Activated CD4-positive, alpha-beta T cell treated with anti-CD3 and anti-CD28 coated beads, Interleukin-2, amount 50 U/mL, for 4 hours (primary cell): ENCODE results near the gene RGR.
"Not testable (repeated sequence)": the region's sequence is repeated elsewhere in the genome, so short reads cannot be mapped to it uniquely, and the experiment has no call there.

Experiments
- DNase-seq, 2 experiments: peaks; one replicate each; pipeline ENCODE4 v3.0.0-alpha.2; 2020

Gene RGR

GRCh38 chr10:84261236-84261915 lies 16.5 kb downstream of the RGR start:
- DNase-seq: no peak

DNA sequence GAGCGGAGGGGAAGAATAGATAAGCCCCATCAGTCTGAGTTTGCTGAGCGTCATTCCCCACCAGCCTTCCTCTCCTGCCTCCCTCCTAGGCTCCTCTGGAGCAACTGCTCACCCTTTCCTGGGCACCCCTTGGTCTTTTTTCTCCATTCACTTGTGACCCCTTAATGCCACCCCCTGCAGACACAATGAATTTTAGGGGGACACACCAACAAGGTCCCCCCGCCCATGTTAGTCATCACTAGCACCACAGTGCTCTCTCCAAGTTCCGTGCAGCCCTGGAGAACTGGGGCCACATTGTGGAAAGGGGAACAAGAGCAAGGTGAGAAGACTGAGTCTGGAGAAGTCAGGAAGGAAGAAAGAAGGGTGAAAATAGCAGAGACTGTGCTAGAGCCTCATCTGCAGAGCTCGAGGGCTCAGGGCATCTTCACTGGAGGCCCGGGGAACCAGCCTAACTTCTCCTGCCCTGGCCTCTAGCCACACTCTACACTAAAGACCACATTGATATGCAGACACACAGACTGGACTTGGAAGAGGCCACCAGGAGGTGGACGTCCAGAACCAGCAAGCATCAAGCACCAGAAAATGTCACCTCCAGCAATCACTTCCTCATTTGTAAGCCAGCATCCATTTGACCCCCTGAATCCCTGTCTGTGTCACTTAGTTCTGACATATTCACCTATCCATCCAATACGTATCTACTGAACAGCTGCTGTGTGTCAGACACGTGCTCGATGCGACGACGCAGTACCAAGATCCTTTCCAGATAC lies 17.5 kb downstream of the RGR start:
- DNase-seq: no peak

DNA sequence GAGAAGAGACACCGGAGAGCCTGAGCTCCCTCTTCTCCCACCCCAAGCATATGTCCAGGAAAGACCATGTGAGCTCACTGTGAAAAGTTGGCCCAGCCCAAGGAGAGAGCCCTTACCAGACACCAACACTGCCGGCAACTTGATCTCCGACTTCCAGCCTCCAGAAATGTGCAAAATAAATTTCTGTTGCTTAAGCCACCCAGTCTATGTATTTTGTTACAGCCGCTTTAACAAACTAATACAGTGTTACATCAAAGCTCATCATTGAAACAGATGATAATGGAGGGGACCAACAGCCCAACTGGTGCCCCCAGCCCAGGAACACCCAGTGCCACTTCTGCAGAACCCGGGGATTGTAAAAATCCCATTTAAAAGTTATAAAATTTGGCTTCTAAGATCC lies 18.9 kb downstream of the RGR start:
- no peak for DNase-seq

- DNase-seq: peak; percentile 64 to 69
Measured at GRCh38 chr10:84264611-84265141, 19.8 kb downstream of the RGR start.

- no peak for DNase-seq
Measured at GRCh38 chr10:84265418-84265817, 20.6 kb downstream of the RGR start.

GRCh38 chr10:84267503-84268126 lies 22.8 kb downstream of the RGR start:
- DNase-seq: peak; percentile 50 to 51

GRCh38 chr10:84269162-84269561 lies 24.3 kb downstream of the RGR start:
- no peak for DNase-seq

DNA sequence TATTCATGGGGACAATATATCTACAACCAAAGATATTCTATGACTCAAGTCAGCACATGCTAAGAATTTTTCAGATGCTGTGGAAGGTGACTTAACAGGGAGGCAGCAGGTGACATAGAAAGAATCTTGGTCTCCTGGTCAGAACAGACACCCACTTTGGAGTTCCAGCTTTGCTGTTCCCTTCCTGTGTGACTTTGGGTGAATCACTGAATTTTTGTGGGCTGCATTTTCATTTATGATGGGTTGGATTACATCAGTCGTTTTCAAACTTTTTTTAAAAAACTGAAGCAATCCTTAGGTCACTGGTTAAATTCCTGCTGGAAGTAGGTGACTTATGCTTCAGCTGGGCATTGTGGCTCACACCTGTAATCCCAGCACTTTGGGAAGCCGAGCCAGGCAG lies 24.9 kb downstream of the RGR start:
- no peak for DNase-seq

DNA sequence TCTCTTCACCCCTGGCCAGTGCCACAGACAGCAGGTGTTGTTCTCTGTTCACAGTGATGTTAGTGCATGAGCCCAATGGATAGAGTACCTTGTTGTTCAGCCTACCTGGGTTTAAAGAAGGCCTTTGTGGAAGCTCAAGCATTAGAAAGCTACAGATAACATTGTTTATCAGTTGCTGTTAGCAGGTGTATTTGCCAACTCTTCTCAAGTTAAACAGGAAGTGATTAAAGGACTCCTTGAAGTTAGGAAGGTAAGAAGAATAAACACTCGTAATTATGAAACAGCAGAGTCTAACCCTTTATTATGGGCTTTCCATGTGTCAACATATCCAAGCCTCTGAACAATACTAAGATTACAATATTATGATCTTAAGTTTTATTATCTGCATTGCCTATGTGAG lies 25.9 kb downstream of the RGR start:
- no peak for DNase-seq

GRCh38 chr10:84279876-84280475 lies 35.1 kb downstream of the RGR start:
- DNase-seq: not testable (repeated sequence)

GRCh38 chr10:84286695-84287094 lies 41.8 kb downstream of the RGR start:
- DNase-seq: no peak

DNA sequence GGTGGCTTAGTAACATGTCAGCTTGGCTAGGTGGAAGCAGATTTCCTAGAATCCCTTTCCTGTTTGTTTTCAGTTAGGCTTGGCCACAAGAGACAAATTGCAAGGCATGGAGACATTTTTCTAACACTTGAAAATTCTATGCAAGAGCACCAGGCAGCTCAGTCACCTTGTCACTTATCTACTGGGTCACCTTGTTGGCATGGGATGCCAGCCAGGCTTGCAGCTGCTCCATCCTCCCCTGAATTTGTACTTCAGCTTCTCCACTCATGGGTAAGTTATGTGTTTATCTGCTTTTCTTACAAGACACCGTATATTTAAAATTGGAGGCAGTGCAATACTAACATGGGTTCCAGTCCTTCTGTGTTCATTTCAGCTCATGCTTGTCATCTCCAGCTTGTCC lies 43.3 kb downstream of the RGR start:
- DNase-seq: no peak

DNA sequence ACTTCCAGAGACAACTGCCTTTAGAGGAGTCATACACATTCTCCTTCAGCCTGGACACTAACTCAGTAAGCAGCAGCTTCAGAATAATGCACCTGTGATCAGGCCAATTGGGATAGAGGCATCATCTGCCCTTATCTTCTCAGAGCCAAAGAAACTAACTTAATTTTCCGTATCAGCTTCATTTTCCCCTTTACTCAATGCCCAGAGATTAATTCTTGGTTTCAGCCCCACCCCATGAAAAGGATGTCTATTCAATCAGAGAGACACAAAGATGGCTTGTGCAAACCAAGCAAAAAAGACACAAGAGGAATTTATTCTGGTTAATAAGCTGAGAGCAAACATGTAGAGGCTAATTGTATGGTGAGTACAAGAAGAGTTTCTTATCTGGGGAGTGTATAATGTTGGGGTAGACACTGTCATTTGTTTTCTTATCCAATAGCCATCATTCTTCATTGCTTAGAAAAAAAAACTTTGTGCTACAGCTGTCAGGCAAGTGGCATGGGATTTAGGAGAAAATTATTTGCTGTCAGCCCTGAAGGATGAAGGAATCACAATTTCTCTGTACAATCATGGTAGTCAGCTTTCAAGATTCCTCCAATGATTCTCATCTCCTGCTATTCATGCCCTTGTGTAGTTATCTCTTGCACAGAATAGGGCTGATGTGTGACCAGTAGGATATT lies 44.8 kb downstream of the RGR start:
- no peak for DNase-seq

GRCh38 chr10:84290235-84290634 lies 45.4 kb downstream of the RGR start:
- no peak for DNase-seq

DNA sequence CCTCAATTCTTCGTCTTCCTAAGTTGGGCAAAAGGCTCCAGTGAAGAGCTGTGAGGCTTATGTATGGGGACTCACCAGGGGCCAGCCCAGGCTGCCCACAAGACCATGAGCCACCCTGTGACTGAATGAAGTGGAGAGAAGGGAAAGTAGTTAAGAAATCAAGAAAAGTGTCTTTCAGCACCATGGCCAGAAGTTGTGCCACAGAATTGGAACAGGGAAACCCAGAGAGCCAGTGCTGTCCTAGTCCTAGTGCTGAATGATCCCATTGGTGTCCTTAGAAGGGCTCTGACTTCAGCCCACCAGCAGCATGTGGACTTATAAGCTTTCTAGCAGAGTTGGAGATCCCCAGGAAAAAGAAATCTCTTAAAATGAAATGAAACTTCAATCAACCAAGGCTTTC lies 46.5 kb downstream of the RGR start:
- no peak for DNase-seq

DNA sequence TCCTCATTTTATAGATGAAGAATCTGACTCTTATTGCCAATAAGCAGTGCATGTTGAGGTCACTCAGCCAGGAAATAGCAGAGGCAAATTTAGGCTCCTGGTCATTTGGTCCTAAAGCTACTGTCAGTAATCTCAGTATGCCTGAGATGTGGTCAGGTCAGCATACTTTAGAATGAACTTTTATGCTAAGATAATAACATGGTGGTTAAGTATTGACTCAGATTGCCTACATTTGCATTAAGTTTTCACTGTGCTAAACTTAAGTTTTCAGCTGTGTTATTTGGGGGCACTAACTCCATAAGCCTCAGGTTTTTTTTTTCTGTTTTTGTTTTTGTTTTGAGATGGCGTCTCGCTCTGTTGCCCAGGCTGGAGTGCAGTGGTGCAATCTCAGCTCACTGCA lies 47.6 kb downstream of the RGR start:
- DNase-seq: no peak

GRCh38 chr10:84293171-84293570 lies 48.3 kb downstream of the RGR start:
- no peak for DNase-seq

GRCh38 chr10:84293574-84294016 lies 48.7 kb downstream of the RGR start:
- DNase-seq: no peak

- no peak for DNase-seq
Measured at GRCh38 chr10:84294766-84295447, 50.1 kb downstream of the RGR start.

DNA sequence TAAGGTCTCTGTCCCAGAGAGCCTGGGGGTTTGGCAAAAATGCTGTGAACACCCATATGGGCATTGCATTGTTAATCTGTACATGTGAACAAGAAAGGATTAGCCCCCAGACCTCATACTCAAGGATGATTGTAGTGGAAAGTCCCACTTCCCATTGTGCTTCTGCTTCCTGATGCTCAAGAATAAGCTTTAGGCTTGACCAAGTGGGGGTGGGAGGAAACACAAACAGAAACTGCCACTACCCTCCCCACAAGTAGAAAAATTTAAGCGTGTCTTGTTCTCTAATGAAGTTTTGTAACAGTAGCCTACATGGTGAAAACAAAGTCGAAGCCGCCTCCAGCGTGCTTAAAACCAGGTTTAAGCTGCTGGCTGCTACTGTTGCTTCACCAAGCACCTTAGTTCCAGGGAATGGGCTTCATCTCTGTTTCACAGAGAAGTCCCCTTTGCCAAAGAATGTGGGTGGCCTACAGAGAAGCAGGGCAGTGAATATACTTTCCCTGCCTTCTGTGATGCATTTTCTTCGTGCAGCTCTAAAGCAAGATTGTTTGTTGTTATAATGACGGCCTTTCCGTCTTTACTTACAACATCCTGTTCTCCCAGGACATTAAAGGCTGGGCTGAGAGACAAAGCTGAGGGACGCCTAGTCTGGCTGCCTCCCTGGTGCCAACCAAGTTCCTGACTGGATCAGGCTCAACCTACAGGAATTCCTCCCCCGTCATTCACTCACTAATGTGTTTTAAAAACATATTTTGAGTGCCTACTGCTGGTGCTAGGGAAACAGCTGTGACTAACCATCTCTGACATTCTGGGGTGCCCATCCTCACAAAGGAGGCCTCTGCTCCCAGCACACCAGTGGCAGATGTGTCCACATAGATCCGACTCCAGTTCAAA lies 51.5 kb downstream of the RGR start:
- no peak for DNase-seq

GRCh38 chr10:84298057-84298456 lies 53.2 kb downstream of the RGR start:
- DNase-seq: no peak
